Myocyte (in vitro differentiated cells): ENCODE measurements around the gene AGFG2. TPM values are rescaled to one million over a fixed set of nuclear protein-coding genes. Genes with fewer than 3 reads are reported as not detected.
A peak's percentile ranks its signal among the peaks of the same experiment; 100 is the strongest.

ENCODE experiments used
- DNase-seq: peaks from one replicate; pipeline ENCODE4 v3.0.0-alpha.2; 2012; ENCODE audit warnings: low read depth
- total RNA-seq: library from RNA; depleted of rRNA; stranded (reverse); fragments of >200 nt; gene quantifications from 2 replicates; pipeline ENCODE4 v1.2.3, GENCODE V29; 2014

AGFG2 gene
- total RNA-seq, 1 donor from 2014 or later = 10.5 TPM

GRCh38 chr7:100583132-100584053 lies 44.4 kb downstream of the AGFG2 start:
- peak; percentile 33 for DNase-seq

- DNase-seq = peak; percentile 94
Measured at GRCh38 chr7:100584054-100584682, 45.2 kb downstream of the AGFG2 start.

- DNase-seq = peak; percentile 94
Measured at GRCh38 chr7:100584683-100585510, 45.9 kb downstream of the AGFG2 start.

- DNase-seq = no peak
Measured at GRCh38 chr7:100585511-100586265, 46.7 kb downstream of the AGFG2 start, which contains the start of gene LRCH4. Gene LRCH4 (minus strand): TSS chr7:100586129. CDS start chr7:100586100, 29 bp downstream.

DNA sequence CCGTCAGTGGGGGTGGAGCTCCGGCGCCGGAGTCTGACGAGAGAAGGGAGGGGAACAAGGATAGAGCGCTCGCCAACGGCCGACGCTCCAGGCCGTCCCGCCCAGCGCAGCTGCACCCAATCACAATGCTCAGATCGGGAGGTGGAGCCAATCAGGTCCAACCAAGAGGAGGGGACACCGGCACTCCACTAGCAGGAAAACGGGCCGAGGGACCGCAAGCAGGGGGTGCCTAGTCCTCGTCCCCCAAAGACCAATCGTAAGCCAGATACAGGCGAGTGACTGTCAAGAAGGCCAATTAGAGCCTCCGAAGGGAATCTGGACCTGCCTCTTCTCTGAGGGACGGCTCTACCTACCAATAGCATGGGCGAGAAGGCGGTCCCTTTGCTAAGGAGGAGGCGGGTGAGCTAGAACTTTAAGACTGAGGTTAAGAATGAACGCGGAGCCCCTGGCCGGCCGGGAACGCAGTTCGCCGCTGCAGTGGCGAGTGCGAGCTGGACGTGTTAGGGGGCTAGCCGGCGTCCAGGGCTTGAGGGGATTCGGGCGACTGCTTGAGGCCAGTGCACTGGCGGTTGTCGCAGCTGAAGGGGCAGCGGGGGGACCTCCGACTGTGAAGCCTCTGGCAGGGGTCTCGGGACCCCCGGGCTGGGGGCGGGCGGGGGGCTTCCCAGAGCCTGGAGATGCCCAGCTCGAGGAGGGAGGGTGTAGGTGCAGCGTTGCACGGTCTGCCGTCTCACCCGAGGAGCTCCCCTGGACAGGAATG lies 47.4 kb downstream of the AGFG2 start, which contains the start of gene FBXO24:
FBXO24 (plus strand) TSS at position 63 of the 760 bp plus-strand sequence; CDS start at position 361, 298 bp downstream.
- DNase-seq = peak; percentile 100

GRCh38 chr7:100588438-100588837 lies 49.4 kb downstream of the AGFG2 start:
- DNase-seq = peak; percentile 42

- DNase-seq = no peak
Measured at GRCh38 chr7:100589341-100589947, 50.4 kb downstream of the AGFG2 start.

DNA sequence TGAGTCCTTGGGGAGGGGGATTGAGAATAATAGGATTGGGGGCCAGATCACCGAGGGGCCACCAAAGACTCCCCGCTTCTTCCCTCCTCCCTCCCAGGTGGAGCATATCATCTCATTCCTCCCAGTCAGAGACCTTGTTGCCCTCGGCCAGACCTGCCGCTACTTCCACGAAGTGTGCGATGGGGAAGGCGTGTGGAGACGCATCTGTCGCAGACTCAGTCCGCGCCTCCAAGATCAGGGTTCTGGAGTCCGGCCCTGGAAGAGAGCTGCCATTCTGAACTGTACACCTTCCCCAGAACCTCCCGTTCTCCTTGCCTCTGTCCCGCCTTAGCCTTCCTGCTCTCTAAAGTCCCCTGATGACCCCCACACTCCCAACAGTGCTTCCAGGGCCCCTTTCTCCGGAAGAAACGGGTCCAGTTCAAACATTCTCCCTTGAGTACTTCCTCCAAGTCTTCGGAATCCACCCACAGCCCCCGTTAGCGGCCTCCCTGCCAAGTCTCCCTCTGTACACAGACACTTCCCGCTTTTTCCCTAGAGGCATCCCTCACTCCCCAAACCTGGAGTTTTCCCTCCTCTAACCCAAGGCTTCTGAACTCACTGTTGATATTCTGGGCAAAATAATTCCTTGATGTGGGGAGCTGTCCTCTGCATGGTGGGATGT lies 51.2 kb downstream of the AGFG2 start:
- no peak for DNase-seq

DNA sequence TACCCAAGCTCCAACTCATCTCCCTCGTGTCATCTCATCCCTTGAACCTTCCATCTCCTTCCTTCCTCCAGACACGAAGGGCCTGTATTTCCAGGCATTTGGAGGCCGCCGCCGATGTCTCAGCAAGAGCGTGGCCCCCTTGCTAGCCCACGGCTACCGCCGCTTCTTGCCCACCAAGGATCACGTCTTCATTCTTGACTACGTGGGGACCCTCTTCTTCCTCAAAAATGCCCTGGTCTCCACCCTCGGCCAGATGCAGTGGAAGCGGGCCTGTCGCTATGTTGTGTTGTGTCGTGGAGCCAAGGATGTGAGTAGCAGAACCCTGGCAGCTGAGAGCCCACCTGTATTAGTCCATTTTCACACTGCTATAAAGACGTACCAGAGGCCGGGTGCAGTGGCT lies 52.6 kb downstream of the AGFG2 start:
- no peak for DNase-seq

DNA sequence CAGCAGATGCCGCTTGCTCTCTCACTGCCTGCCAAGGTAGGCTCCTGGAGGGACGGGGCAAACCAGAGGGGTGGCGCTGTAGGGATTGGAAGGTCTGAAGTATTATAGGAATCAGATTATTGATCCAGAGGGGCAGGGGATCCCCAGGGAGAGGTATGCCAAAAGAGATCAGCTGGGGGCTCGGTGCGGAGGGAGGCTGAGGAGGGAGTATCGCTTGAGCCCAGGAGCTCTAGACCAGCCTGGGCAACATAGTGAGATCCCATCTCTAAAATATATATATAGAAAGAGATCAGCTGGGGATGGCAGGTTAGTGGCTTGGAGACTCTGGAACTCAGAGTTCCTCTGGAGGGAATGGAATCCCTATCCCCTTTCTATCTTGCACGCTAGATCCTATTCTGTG lies 56.2 kb downstream of the AGFG2 start:
- no peak for DNase-seq

GRCh38 chr7:100598425-100598824 lies 59.4 kb downstream of the AGFG2 start:
- peak; percentile 49 for DNase-seq

GRCh38 chr7:100599911-100600729 lies 61.1 kb downstream of the AGFG2 start:
- no peak for DNase-seq

- DNase-seq = no peak
Measured at GRCh38 chr7:100600730-100601038, 61.7 kb downstream of the AGFG2 start.

DNA sequence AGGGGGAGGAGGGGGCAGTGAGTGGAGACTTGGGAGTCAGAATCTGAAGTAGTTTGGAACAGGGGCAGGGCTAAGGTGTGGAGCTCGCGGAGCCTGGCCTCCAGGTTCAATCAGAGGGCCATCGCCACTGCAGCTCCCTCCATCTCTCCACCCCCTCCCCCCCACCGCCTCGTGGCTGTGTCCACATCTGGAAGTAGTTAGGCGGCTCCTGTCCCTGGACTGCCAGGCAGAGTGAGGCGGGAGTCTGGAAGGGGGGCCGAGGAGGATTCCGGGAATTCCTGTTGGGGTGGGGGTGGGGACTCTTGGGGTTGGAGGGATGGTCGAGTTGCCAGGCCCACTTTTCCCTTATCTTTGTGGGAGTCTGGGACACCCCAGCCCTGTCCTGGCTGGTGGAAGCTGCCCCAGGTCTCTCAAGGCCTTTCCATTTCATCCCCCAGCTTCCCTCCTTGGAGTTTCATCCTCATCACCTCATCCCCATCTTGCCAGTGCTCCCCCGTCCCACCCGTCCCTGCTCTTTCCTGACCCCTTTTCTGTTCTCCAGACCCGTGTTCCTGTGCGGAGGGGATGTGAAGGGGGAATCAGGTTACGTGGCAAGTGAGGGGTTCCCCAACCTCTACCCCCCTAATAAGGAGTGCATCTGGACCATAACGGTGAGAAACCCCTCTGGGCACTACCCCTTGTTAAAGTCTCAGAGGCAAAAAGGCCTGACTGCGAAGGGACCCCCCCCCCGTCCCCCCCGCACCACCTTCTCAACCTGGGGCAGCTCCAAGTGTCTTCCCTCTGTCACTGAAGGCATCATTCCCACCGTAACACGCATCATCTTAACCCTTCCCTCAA lies 64.1 kb downstream of the AGFG2 start:
- DNase-seq = peak; percentile 55

DNA sequence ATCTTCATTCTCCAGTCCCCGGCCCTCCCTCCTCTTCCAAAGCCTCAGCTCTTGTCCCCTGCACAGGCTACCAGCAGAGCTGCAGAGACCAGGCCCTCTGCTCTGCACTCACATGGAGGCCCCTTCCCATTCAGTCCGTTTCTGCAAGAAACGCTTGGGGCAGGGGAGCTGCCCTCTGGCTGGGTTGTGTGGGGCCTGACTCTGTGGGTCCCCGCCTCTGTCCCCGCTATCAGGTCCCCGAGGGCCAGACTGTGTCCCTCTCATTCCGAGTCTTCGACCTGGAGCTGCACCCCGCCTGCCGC lies 64.7 kb downstream of the AGFG2 start:
- no peak for DNase-seq

DNA sequence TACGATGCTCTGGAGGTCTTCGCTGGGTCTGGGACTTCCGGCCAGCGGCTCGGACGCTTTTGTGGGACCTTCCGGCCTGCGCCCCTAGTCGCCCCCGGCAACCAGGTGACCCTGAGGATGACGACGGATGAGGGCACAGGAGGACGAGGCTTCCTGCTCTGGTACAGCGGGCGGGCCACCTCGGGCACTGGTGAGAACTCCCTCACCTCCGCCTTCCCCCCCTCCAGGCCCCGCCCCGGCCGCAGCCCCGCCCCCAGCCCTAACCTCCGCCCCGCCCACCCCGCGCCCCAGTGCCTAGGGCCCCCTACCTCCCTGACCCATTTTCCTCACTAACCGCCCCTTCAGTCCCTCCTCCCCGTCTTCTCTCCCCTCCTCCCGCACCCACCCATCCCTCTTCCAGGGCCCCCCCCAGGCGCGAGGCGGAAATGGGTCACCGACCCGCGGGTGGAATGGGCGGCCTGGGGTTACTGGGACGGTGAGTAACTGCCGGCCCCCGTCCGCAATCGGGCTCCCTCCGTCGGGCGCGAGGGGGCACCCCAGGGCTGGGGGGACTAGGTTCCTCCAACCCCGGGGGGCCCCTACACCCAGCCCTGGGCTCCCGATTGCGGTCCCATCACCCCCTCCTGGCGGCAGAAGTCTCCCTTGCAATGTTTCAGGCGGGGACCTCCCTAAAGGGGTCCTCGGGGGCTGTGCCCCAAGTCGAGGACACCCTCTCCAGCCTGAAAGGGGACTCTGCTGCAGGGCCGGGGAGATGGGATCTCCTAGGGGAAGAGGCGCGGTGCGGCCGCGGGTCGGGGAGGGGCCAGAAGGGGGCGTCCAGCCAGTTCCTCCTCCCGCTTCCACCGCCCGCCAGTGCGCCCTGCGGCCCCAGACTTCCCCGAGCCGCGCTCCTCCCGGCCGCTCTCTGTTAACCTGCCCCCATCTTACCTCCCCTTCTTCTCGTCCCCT lies 65.3 kb downstream of the AGFG2 start:
- DNase-seq = peak; percentile 38
